HepG2 (cell line): ENCODE data around the gene CDT1. TPM values are rescaled to one million over a fixed set of nuclear protein-coding genes. Genes with fewer than 3 reads are reported as not detected.

Source experiments
- ADNP ChIP-seq: sonication (generic); formaldehyde crosslinking; IDR thresholded peaks from 2 replicates; pipeline ENCODE4 v1.4.0; 2020; ENCODE audit warnings: missing genetic modification reagents
- HIVEP1 ChIP-seq: sonication (generic); formaldehyde crosslinking; IDR thresholded peaks from 2 replicates; pipeline ENCODE4 v1.4.0; 2020; ENCODE audit warnings: mild to moderate bottlenecking, missing genetic modification reagents
- HNF4G ChIP-seq, 2 experiments: sonication (generic) in 1 of 2; formaldehyde crosslinking in 1 of 2; IDR thresholded peaks; 2 replicates each; pipeline versions ENCODE4 v1.4.0 to v1.6.1; 2011 to 2020; ENCODE audit warnings: borderline replicate concordance in 2 of 2, low read depth in 2 of 2, mild to moderate bottlenecking in 2 of 2, low read length in 1 of 2, missing genetic modification reagents in 1 of 2, moderate library complexity in 1 of 2
- KLF16 ChIP-seq, 2 experiments: sonication (generic) in 1 of 2; formaldehyde crosslinking in 1 of 2; IDR thresholded peaks; 2 replicates each; pipeline versions ENCODE4 v1.6.1 to v1.8.0; 2016 to 2023; ENCODE audit warnings: missing genetic modification reagents in 2 of 2, missing compliant biosample characterization in 1 of 2
- MATR3 ChIP-seq: sonication (generic); formaldehyde crosslinking; IDR thresholded peaks from 2 replicates; pipeline ENCODE4 v1.4.0; 2020; ENCODE audit warnings: missing genetic modification reagents
- MZF1 ChIP-seq: sonication (generic); formaldehyde crosslinking; IDR thresholded peaks from 2 replicates; pipeline ENCODE4 v1.8.1; 2023; ENCODE audit warnings: mild to moderate bottlenecking, missing genetic modification reagents, borderline replicate concordance
- SALL2 ChIP-seq: sonication (generic); formaldehyde crosslinking; IDR thresholded peaks from 2 replicates; pipeline ENCODE4 v1.8.1; 2023; ENCODE audit warnings: mild to moderate bottlenecking, missing genetic modification reagents, inconsistent platforms
- SSRP1 ChIP-seq: IDR thresholded peaks from 2 replicates; pipeline ENCODE4 v1.6.1; 2016; ENCODE audit warnings: control low read depth
- TCF7L2 ChIP-seq: IDR thresholded peaks from 2 replicates; pipeline ENCODE4 v1.6.1; 2011; ENCODE audit warnings: mild to moderate bottlenecking, low read depth, low read length, moderate library complexity
- ZFY ChIP-seq: sonication (generic); formaldehyde crosslinking; IDR thresholded peaks from 2 replicates; pipeline ENCODE4 v1.4.0; 2020; ENCODE audit warnings: missing genetic modification reagents
- ZFYVE20 ChIP-seq: sonication (generic); formaldehyde crosslinking; IDR thresholded peaks from 2 replicates; pipeline ENCODE4 v1.8.0; 2023; ENCODE audit warnings: low read depth, mild to moderate bottlenecking, moderate library complexity, missing genetic modification reagents, borderline replicate concordance
- ZNF101 ChIP-seq: sonication (generic); formaldehyde crosslinking; IDR thresholded peaks from 2 replicates; pipeline ENCODE4 v1.4.0; 2020; ENCODE audit warnings: mild to moderate bottlenecking, low read depth, missing genetic modification reagents, borderline replicate concordance
- ZNF160 ChIP-seq: sonication (generic); formaldehyde crosslinking; IDR thresholded peaks from 2 replicates; pipeline ENCODE4 v1.8.0; 2022; ENCODE audit warnings: mild to moderate bottlenecking, inconsistent platforms, missing genetic modification reagents
- ZNF496 ChIP-seq: sonication (generic); formaldehyde crosslinking; IDR thresholded peaks from 2 replicates; pipeline ENCODE4 v1.8.1; 2023; ENCODE audit warnings: mild to moderate bottlenecking, moderate library complexity, missing genetic modification reagents; ENCODE audit not compliant: insufficient replicate concordance
- ZNF720 ChIP-seq: sonication (generic); formaldehyde crosslinking; IDR thresholded peaks from 2 replicates; pipeline ENCODE4 v1.4.0; 2020; ENCODE audit warnings: missing genetic modification reagents
- ZNF839 ChIP-seq: sonication (generic); formaldehyde crosslinking; IDR thresholded peaks from 2 replicates; pipeline ENCODE4 v1.4.0; 2020; ENCODE audit warnings: missing genetic modification reagents, mild to moderate bottlenecking, borderline replicate concordance
- ZZZ3 ChIP-seq: sonication (generic); formaldehyde crosslinking; IDR thresholded peaks from 2 replicates; pipeline ENCODE4 v1.4.0; 2020; ENCODE audit warnings: missing genetic modification reagents, mild to moderate bottlenecking, borderline replicate concordance
- polyA plus RNA-seq, 8 experiments: library from polyadenylated mRNA; depleted of rRNA in 3 of 8; stranded (reverse) in 7 of 8; unstranded in 1 of 8; fragments of >200 nt; fragmentation: Illumina TruSeq in 4 of 8; extraction: Trizol in 4 of 8; gene quantifications; 2 replicates each; pipeline versions ENCODE4 v1.2.1 to v1.2.3, GENCODE V29; 2011 to 2016; ENCODE audit warnings: low read depth in 4 of 8, missing spikeins in 1 of 8, mixed read lengths in 1 of 8; ENCODE audit not compliant: insufficient read depth in 1 of 8
- total RNA-seq, 5 experiments: library from RNA; depleted of rRNA; stranded (reverse); fragments of >200 nt; fragmentation: Illumina TruSeq; extraction: Trizol; gene quantifications; 2 replicates each; pipeline ENCODE4 v1.2.3, GENCODE V29; 2016; ENCODE audit warnings: low read depth in 1 of 5
- TF ChIP-seq, protein P1 (sequence below): IDR thresholded peaks from 2 replicates; pipeline ENCODE4 v1.6.1; 2018; ENCODE audit warnings: missing genetic modification reagents
- TF ChIP-seq, protein P2 (sequence below): conservative IDR thresholded peaks from 2 replicates; pipeline ENCODE4 v1.6.1; 2018; ENCODE audit warnings: missing genetic modification reagents
- TF ChIP-seq, protein P3 (sequence below): sonication (generic); formaldehyde crosslinking; IDR thresholded peaks from 2 replicates; pipeline ENCODE4 v1.5.0; 2020; ENCODE audit warnings: missing genetic modification reagents
- TF ChIP-seq, protein P4 (sequence below): sonication (generic); formaldehyde crosslinking; IDR thresholded peaks from 2 replicates; pipeline ENCODE4 v1.4.0; 2020; ENCODE audit warnings: mild to moderate bottlenecking, missing genetic modification reagents
- TF ChIP-seq, protein P5 (sequence below): sonication (generic); formaldehyde crosslinking; IDR thresholded peaks from 2 replicates; pipeline ENCODE4 v1.5.0; 2020; ENCODE audit warnings: missing genetic modification reagents, mild to moderate bottlenecking, borderline replicate concordance

CDT1 gene
- total and polyA plus RNA-seq, 2 of the 13 experiments (the other 11 are each of a cell fraction or from before 2014, with no cell fraction given): 23.1 to 23.8 TPM

DNA sequence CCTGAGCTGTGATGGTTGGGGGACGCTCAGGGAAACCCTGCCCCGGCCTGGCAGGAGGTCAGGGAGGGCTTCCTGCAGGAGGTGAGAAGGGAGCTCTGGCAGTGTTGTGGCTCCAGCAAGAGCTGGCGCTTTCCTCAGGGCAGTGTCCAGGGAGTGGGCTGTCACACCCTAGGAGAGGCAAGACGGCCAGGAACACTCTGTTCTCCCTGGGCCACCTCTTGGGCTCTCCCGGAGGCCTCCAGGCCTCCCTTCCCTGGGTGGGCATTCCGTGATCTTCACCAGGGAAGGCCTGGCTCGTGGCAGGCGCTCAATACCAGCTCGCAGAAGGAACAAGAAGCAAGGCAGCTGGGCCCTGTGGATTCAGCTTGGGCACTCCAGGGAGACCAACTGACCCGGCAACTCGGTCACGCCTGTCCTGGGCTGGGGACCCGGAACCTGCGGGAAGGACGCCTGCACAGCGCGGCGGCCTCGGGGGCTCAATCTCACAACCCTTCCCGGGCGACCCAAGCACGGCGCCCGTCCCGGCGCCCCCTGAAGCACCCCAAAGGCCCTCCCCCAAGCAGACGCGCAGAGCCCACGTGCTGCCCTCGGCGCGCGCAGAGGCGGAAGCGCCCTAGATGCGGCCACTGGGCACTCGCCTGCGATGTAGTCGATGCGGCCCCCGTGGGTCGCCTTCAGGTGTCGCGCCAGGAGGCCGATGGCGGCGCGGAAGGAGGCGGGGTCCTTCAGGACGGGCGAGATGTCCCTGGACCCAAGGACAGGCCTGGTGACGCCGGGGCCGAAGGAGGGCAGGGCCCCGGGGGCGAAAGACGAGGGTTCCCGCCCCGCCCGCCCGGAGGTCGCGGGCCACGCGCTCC is 7.6 kb downstream of the CDT1 start (continued):
- no peak for TF ChIP-seq ZNF839 (CRISPR knock-in tag)
- 0 out of 2 replicates have a peak, but pooled peaks have one; percentile 32 for TF ChIP-seq ZFYVE20
- no peak for TF ChIP-seq HNF4G (IDR thresholded peaks at IDR 0.05; ENCODE audit: borderline replicate concordance, low read depth, low read length)
- no peak for TF ChIP-seq HNF4G (CRISPR knock-in tag; IDR thresholded peaks at IDR 0.05; ENCODE audit: borderline replicate concordance, low read depth)
- no peak for TF ChIP-seq TCF7L2
- no peak for TF ChIP-seq ZNF720 (CRISPR knock-in tag)
- peak in 1 of 2 experiments; percentile 55; a peak in 1 of 4 replicates for TF ChIP-seq KLF16 (CRISPR knock-in tag; IDR thresholded peaks at IDR 0.05)
- TF ChIP-seq, protein P1, sequence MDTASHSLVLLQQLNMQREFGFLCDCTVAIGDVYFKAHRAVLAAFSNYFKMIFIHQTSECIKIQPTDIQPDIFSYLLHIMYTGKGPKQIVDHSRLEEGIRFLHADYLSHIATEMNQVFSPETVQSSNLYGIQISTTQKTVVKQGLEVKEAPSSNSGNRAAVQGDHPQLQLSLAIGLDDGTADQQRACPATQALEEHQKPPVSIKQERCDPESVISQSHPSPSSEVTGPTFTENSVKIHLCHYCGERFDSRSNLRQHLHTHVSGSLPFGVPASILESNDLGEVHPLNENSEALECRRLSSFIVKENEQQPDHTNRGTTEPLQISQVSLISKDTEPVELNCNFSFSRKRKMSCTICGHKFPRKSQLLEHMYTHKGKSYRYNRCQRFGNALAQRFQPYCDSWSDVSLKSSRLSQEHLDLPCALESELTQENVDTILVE (CRISPR knock-in tag): peak; percentile 79
- TF ChIP-seq, protein P2, sequence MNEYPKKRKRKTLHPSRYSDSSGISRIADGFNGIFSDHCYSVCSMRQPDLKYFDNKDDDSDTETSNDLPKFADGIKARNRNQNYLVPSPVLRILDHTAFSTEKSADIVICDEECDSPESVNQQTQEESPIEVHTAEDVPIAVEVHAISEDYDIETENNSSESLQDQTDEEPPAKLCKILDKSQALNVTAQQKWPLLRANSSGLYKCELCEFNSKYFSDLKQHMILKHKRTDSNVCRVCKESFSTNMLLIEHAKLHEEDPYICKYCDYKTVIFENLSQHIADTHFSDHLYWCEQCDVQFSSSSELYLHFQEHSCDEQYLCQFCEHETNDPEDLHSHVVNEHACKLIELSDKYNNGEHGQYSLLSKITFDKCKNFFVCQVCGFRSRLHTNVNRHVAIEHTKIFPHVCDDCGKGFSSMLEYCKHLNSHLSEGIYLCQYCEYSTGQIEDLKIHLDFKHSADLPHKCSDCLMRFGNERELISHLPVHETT (CRISPR knock-in tag): peak; percentile 72
- no peak for TF ChIP-seq ZNF160 (CRISPR knock-in tag)
- no peak for TF ChIP-seq ADNP (CRISPR knock-in tag)
- TF ChIP-seq, protein P3, sequence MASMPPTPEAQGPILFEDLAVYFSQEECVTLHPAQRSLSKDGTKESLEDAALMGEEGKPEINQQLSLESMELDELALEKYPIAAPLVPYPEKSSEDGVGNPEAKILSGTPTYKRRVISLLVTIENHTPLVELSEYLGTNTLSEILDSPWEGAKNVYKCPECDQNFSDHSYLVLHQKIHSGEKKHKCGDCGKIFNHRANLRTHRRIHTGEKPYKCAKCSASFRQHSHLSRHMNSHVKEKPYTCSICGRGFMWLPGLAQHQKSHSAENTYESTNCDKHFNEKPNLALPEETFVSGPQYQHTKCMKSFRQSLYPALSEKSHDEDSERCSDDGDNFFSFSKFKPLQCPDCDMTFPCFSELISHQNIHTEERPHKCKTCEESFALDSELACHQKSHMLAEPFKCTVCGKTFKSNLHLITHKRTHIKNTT (CRISPR knock-in tag): no peak
- TF ChIP-seq, protein P4, sequence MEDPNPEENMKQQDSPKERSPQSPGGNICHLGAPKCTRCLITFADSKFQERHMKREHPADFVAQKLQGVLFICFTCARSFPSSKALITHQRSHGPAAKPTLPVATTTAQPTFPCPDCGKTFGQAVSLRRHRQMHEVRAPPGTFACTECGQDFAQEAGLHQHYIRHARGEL (CRISPR knock-in tag): peak; percentile 65; the same call in 1 of the 2 replicates
- no peak; the same call in 1 of the 2 replicates for TF ChIP-seq HIVEP1
- no peak for TF ChIP-seq ZFY
- no peak for TF ChIP-seq ZNF496
- no peak; the same call in 1 of the 2 replicates for TF ChIP-seq MATR3 (CRISPR knock-in tag)
- no peak for TF ChIP-seq ZNF101 (CRISPR knock-in tag)
- TF ChIP-seq MZF1 (CRISPR knock-in tag): no peak
- no peak; the same call in 1 of the 2 replicates for TF ChIP-seq SSRP1 (CRISPR knock-in tag)
- TF ChIP-seq, protein P5, sequence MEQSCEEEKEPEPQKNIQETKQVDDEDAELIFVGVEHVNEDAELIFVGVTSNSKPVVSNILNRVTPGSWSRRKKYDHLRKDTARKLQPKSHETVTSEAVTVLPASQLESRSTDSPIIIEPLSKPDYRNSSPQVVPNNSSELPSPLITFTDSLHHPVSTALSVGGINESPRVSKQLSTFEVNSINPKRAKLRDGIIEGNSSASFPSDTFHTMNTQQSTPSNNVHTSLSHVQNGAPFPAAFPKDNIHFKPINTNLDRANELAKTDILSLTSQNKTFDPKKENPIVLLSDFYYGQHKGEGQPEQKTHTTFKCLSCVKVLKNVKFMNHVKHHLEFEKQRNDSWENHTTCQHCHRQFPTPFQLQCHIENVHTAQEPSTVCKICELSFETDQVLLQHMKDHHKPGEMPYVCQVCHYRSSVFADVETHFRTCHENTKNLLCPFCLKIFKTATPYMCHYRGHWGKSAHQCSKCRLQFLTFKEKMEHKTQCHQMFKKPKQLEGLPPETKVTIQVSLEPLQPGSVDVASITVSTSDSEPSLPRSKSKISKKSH (CRISPR knock-in tag): no peak
- peak; percentile 19; the same call in 1 of the 2 replicates for TF ChIP-seq SALL2 (CRISPR knock-in tag)
- no peak; the same call in 1 of the 2 replicates for TF ChIP-seq ZZZ3 (CRISPR knock-in tag)
